HepG2 (cell line): ENCODE results near the gene VAX1. TPM values are rescaled to one million over a fixed set of nuclear protein-coding genes. Genes with fewer than 3 reads are reported as not detected.

Experiments
- ATAC-seq: fragments of 200-7000 bp; cut with Tn5 transposase; 3 replicates; pipeline ENCODE4 v1.9.1; 2020; ENCODE audit warnings: mild to moderate bottlenecking, moderate library complexity
- BruUV-seq: library from RNA; stranded (reverse); fragments of 400-500 nt; replicated peaks from 2 replicates; lab custom pipeline; 2021; lab: Mats Ljungman, UMichigan
- CTCF ChIA-PET: fragments of 300-600 bp; formaldehyde crosslinking; extraction: SDS; loops from one replicate; lab custom pipeline; 2021; ENCODE audit warnings: low total read pairs, inconsistent platforms, low intra/inter-chr PET ratio; lab: Yijun Ruan, JAX
- POLR2A ChIA-PET: fragments of 350-600 bp; sonication (Branson Sonifier 250); formaldehyde crosslinking; loops from one replicate; lab custom pipeline; 2020; ENCODE audit warnings: antibody characterized with exemption, inconsistent platforms; lab: Yijun Ruan, JAX
- DNase-seq: peaks from one replicate; pipeline ENCODE4 v3.0.0-alpha.2; 2015; ENCODE audit warnings: low spot score
- FAIRE-seq: peaks from 3 replicates; lab custom pipeline; 2011; peaks lifted over from hg19 to GRCh38; lab: Jason Lieb, UNC
- H2AFZ ChIP-seq: one replicate; pipeline ENCODE4 v1.6.1; 2011; ENCODE audit warnings: low read length, inconsistent platforms
- H3K27ac ChIP-seq: fragments of 300-600 bp; 3 replicates; pipeline ENCODE4 v1.8.0; 2011; ENCODE audit warnings: mixed run types, mild to moderate bottlenecking, mixed read lengths, low read length, inconsistent platforms; ENCODE audit not compliant: insufficient read depth; ENCODE audit errors: extremely low read length
- H3K27me3 ChIP-seq, 2 experiments: fragments of 200-600 bp in 1 of 2; 2 replicates in 1 of 2; 3 replicates in 1 of 2; pipeline versions ENCODE4 v1.6.0 to v1.8.0; 2011; ENCODE audit warnings: low read length in 2 of 2, mild to moderate bottlenecking in 2 of 2, moderate library complexity in 2 of 2, inconsistent platforms in 1 of 2; ENCODE audit not compliant: insufficient read depth in 2 of 2, control insufficient read depth in 1 of 2
- H3K36me3 ChIP-seq, 2 experiments: fragments of 200-600 bp in 1 of 2; replicated peaks in 1 of 2; 2 replicates in 1 of 2; 3 replicates in 1 of 2; pipeline versions ENCODE4 v1.5.1 to v1.8.0; 2011; ENCODE audit warnings: low read length in 2 of 2, inconsistent platforms in 1 of 2; ENCODE audit not compliant: insufficient read depth in 2 of 2, control insufficient read depth in 1 of 2
- H3K4me1 ChIP-seq: 2 replicates; pipeline ENCODE4 v1.5.1; 2012; ENCODE audit warnings: low read length, inconsistent platforms; ENCODE audit not compliant: insufficient read depth
- H3K4me2 ChIP-seq: 2 replicates; pipeline ENCODE4 v1.6.0; 2011; ENCODE audit warnings: low read depth, low read length, inconsistent platforms
- H3K4me3 ChIP-seq, 3 experiments: fragments of 200-600 bp in 1 of 3; sonication (generic), shearing (Covaris generic) in 1 of 3; replicated peaks in 1 of 3; 2 replicates each; pipeline ENCODE4 v1.5.1; 2011 to 2016; ENCODE audit warnings: low read length in 3 of 3, inconsistent platforms in 2 of 3, low read depth in 2 of 3, mild to moderate bottlenecking in 2 of 3, control low read depth in 1 of 3, mixed read lengths in 1 of 3; ENCODE audit not compliant: insufficient read depth in 1 of 3
- H3K79me2 ChIP-seq: one replicate; pipeline ENCODE4 v1.6.1; 2011; ENCODE audit warnings: low read length, inconsistent platforms; ENCODE audit not compliant: insufficient read depth
- H3K9ac ChIP-seq: 2 replicates; pipeline ENCODE4 v1.6.0; 2011; ENCODE audit warnings: mild to moderate bottlenecking, low read depth, low read length, inconsistent platforms; ENCODE audit not compliant: insufficient read depth
- H3K9me3 ChIP-seq: 2 replicates; pipeline ENCODE4 v1.5.1; 2012; ENCODE audit warnings: mild to moderate bottlenecking, low read length
- H4K20me1 ChIP-seq: 2 replicates; pipeline ENCODE4 v1.6.0; 2011; ENCODE audit warnings: inconsistent platforms, mild to moderate bottlenecking, low read length, moderate library complexity; ENCODE audit not compliant: insufficient read depth
- AGO1 ChIP-seq: fragments of 200-400 bp; formaldehyde crosslinking; IDR thresholded peaks from 2 replicates; pipeline ENCODE4 v1.6.1; 2017; ENCODE audit warnings: mild to moderate bottlenecking, low read depth, low read length, moderate library complexity; ENCODE audit not compliant: poor library complexity, severe bottlenecking
- ASH2L ChIP-seq: fragments of 300-600, 200-600 bp; sonication (generic); IDR thresholded peaks from 2 replicates; pipeline ENCODE4 v1.7.0; 2017; ENCODE audit warnings: low read depth, mild to moderate bottlenecking, moderate library complexity, mixed read lengths, low read length; ENCODE audit not compliant: insufficient read length
- KMT2B ChIP-seq: IDR thresholded peaks from 2 replicates; pipeline ENCODE4 v1.6.1; 2016; ENCODE audit warnings: missing genetic modification reagents, missing compliant biosample characterization
- RAD21 ChIP-seq: fragments of 450-650 bp; formaldehyde crosslinking; IDR thresholded peaks from 2 replicates; pipeline ENCODE4 v1.5.0; 2020; ENCODE audit warnings: mild to moderate bottlenecking
- SKI ChIP-seq: fragments of 450-650 bp; IDR thresholded peaks from one replicate; pipeline ENCODE4 v1.6.1; 2018; ENCODE audit warnings: mild to moderate bottlenecking; ENCODE audit not compliant: partially characterized antibody
- ZFP36 ChIP-seq: fragments of 150-350 bp; IDR thresholded peaks from 2 replicates; pipeline ENCODE4 v1.6.1; 2018; ENCODE audit warnings: borderline replicate concordance, low read length, low read depth; ENCODE audit not compliant: partially characterized antibody
- ZNF572 ChIP-seq: sonication (generic); formaldehyde crosslinking; IDR thresholded peaks from 2 replicates; pipeline ENCODE4 v1.5.1; 2020; ENCODE audit warnings: mild to moderate bottlenecking, missing genetic modification reagents
- ZNF577 ChIP-seq: sonication (generic); formaldehyde crosslinking; IDR thresholded peaks from 2 replicates; pipeline ENCODE4 v1.4.0; 2020; ENCODE audit warnings: mild to moderate bottlenecking, low read depth, missing genetic modification reagents, borderline replicate concordance
- WGBS: methylation state at CpG from one replicate; pipeline ENCODE4 v1.1.6; 2017; ENCODE audit warnings: low lambda C conversion rate; 5-methylcytosine and 5-hydroxymethylcytosine counted together
- in situ Hi-C: cut with HindIII; loops from 2 replicates; pipeline ENCODE4 v1.10.0; 2017; ENCODE audit warnings: low pct_unique_long_range_greater_than_20kb; ENCODE audit not compliant: extremely low pct_ligation_motif_present
- intact Hi-C: fragments of 100-400 bp; cut with micrococcal nuclease; formaldehyde crosslinking; loops from one replicate; pipeline ENCODE4 v1.10.0; 2022; ENCODE audit not compliant: unreplicated experiment
- polyA plus RNA-seq, 8 experiments: library from polyadenylated mRNA; depleted of rRNA in 3 of 8; stranded (reverse) in 7 of 8; unstranded in 1 of 8; fragments of >200 nt; fragmentation: Illumina TruSeq in 4 of 8; extraction: Trizol in 4 of 8; gene quantifications; 2 replicates each; pipeline versions ENCODE4 v1.2.1 to v1.2.3, GENCODE V29; 2011 to 2016; ENCODE audit warnings: low read depth in 4 of 8, missing spikeins in 1 of 8, mixed read lengths in 1 of 8; ENCODE audit not compliant: insufficient read depth in 1 of 8
- total RNA-seq, 5 experiments: library from RNA; depleted of rRNA; stranded (reverse); fragments of >200 nt; fragmentation: Illumina TruSeq; extraction: Trizol; gene quantifications; 2 replicates each; pipeline ENCODE4 v1.2.3, GENCODE V29; 2016; ENCODE audit warnings: low read depth in 1 of 5
- TF ChIP-seq, protein P1 (sequence below): sonication (generic); formaldehyde crosslinking; IDR thresholded peaks from 2 replicates; pipeline ENCODE4 v1.9.0; 2021; ENCODE audit warnings: missing genetic modification reagents, borderline replicate concordance
- TF ChIP-seq, protein P2 (sequence below): sonication (generic); formaldehyde crosslinking; IDR thresholded peaks from 2 replicates; pipeline ENCODE4 v1.4.0; 2020; ENCODE audit warnings: missing genetic modification reagents, mild to moderate bottlenecking, borderline replicate concordance
- TF ChIP-seq, protein P3 (sequence below): sonication (generic); formaldehyde crosslinking; IDR thresholded peaks from 2 replicates; pipeline ENCODE4 v1.4.0; 2020; ENCODE audit warnings: low read depth, mild to moderate bottlenecking, missing genetic modification reagents

VAX1 gene
- total and polyA plus RNA-seq, 2 of the 13 experiments (the other 11 are each of a cell fraction or from before 2014, with no cell fraction given): not detected

DNA sequence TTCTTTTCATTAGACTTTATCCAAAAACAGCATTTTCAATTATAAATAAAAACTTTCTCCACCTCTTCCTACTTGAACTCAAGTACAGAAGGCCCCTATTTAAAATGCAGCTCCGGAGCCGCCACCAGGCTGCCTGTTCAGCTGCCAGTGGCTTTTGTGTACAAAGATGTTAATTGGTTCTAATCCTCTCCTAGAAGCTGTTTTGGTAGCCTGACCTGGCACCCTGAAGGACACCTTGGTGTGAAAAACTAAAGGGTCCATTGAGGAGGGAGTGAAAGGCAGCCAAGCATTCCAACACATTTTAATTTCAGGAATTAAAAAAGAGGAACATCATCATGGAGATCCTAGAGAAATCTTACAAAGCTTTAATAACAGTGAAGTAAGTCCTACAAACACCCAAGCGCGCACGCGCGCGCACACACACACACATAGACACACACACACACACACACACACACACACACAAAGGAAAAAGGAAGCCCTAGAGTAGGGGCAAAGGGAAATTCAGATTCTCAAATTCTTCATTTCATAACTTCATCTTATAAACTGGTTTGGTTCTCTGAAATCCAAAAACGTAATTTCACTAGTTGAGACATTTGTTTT is 41.4 kb downstream of the VAX1 start:
- intact Hi-C loops: no loop called here
- no peak for FAIRE-seq
- no peak overlapping the region for H3K9ac ChIP-seq
- no peaks in the 10 kb centered on the region for H4K20me1 ChIP-seq
- no peak overlapping the region for H3K4me3 ChIP-seq
- H3K36me3 ChIP-seq: no peaks in the 10 kb centered on the region
- peaks cover 1 to 14% of the 10 kb centered on the region in 2 experiments; a peak in 2 of 5 replicates for H3K27me3 ChIP-seq
- H2AFZ ChIP-seq: no peak overlapping the region
- H3K4me1 ChIP-seq: no peaks in the 10 kb centered on the region
- TF ChIP-seq ASH2L (no peak), ZNF577 (no peak), ZNF572 (CRISPR knock-in tag) (no peak), KMT2B (no peak), AGO1 (no peak), SKI (no peak), ZFP36 (no peak), RAD21 (CRISPR knock-in tag) (no peak)
- TF ChIP-seq, protein P1, sequence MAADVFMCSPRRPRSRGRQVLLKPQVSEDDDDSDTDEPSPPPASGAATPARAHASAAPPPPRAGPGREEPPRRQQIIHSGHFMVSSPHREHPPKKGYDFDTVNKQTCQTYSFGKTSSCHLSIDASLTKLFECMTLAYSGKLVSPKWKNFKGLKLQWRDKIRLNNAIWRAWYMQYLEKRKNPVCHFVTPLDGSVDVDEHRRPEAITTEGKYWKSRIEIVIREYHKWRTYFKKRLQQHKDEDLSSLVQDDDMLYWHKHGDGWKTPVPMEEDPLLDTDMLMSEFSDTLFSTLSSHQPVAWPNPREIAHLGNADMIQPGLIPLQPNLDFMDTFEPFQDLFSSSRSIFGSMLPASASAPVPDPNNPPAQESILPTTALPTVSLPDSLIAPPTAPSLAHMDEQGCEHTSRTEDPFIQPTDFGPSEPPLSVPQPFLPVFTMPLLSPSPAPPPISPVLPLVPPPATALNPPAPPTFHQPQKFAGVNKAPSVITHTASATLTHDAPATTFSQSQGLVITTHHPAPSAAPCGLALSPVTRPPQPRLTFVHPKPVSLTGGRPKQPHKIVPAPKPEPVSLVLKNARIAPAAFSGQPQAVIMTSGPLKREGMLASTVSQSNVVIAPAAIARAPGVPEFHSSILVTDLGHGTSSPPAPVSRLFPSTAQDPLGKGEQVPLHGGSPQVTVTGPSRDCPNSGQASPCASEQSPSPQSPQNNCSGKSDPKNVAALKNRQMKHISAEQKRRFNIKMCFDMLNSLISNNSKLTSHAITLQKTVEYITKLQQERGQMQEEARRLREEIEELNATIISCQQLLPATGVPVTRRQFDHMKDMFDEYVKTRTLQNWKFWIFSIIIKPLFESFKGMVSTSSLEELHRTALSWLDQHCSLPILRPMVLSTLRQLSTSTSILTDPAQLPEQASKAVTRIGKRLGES (CRISPR knock-in tag): no peak
- TF ChIP-seq, protein P2, sequence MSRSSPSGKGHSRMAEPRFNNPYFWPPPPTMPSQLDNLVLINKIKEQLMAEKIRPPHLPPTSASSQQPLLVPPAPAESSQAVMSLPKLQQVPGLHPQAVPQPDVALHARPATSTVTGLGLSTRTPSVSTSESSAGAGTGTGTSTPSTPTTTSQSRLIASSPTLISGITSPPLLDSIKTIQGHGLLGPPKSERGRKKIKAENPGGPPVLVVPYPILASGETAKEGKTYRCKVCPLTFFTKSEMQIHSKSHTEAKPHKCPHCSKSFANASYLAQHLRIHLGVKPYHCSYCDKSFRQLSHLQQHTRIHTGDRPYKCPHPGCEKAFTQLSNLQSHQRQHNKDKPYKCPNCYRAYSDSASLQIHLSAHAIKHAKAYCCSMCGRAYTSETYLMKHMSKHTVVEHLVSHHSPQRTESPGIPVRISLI (CRISPR knock-in tag): no peak
- TF ChIP-seq, protein P3, sequence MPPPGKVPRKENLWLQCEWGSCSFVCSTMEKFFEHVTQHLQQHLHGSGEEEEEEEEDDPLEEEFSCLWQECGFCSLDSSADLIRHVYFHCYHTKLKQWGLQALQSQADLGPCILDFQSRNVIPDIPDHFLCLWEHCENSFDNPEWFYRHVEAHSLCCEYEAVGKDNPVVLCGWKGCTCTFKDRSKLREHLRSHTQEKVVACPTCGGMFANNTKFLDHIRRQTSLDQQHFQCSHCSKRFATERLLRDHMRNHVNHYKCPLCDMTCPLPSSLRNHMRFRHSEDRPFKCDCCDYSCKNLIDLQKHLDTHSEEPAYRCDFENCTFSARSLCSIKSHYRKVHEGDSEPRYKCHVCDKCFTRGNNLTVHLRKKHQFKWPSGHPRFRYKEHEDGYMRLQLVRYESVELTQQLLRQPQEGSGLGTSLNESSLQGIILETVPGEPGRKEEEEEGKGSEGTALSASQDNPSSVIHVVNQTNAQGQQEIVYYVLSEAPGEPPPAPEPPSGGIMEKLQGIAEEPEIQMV (CRISPR knock-in tag): no peak
- TF ChIP-seq, all 625 proteins: peak for 0
- H3K27ac ChIP-seq: no peak overlapping the region
- in situ Hi-C loops: no loop called here
- no peak overlapping the region for H3K4me2 ChIP-seq
- ChIA-PET CTCF (no interaction called here), POLR2A (no interaction called here)
- BruUV-seq: no TSS peak
- no peak for ATAC-seq
- WGBS: 70% methylated on average over 9 of the region's 9 CpGs
- DNase-seq: no peak
- no peaks in the 10 kb centered on the region for H3K79me2 ChIP-seq
- no peaks in the 10 kb centered on the region for H3K9me3 ChIP-seq
